Measurements from ENCODE around the gene PACS2. TPM values are rescaled to one million over a fixed set of nuclear protein-coding genes. Genes with fewer than 3 reads are reported as not detected.

Gene PACS2
- 33.4 and 36.7 TPM in 2 replicates for total RNA-seq

DNA sequence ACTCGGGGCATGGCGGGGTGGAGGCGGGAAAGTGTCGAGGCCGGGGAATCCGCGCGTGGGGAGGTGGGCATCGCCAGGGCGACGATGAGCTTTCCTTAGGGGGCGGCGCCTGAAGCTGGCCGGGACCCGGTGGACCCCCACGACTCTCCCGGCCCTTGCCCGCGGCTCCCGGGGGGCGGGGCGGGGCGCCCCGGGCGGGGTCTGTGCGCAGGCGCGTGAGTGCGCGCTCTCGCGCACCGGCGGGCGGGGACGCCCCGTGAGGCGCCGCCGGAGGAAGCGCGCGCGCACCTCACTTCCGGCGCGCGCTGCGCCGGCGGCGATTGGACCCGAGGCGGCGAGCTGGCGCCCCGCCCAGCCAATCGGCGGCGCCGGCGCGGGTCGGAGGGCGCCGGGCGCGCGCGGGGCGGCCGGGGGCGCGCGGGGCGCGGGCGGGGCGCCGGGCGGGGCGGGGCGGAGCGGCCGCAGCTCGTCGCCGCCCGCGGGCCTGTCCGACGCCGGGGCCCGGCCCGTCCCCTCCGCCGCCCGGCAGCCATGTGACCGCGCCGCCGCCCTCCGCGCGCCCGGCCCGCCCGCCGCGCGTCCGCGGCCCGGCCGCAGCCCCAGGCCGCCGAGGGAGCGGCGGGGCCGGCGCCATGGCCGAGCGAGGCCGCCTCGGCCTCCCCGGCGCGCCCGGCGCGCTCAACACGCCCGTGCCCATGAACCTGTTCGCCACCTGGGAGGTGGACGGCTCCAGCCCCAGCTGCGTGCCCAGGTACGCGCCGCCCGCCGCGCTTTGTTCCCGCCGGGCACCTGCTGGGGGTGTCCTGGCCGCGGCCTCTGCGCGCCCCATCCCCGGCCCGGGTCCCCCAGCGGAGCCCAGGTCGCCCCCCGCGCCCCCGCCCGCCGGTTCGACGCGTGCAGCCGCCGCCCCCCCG is at the start of gene PACS2:
Gene PACS2, plus strand, starts transcription at position 462 of the 914 bp plus-strand sequence. Its CDS starts 171 bp downstream, at position 633.

DNA sequence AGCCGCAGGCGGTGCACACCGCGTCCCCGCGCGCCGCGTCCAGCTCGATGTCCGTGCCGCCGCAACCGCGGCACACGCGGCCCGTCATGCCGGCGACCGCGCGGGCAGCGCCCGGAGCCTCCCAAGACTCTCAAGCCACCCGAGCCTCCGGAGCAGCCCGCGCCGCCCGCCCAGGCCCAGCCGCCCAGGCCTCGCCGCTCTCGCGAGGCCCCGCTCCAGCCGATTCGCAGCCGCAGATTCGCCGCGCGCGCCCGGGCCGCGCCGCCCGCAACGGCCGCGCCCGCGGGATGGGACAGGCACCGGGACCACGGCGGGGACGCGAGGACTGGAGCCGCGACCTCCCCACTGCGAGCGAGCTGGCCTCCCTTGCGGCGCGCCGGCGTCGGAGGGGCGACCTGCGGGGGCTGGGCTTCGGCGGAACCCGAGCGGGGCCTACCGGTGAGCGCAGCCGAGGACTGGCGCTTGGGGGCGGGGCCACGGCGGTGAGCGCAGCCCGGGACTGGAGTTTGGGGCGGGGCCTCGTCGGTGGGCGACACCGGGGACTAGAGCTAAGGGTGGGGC is 13.9 kb upstream of the PACS2 start, which contains the start of gene BRF1:
Gene BRF1, minus strand, starts transcription at position 460 of the 561 bp plus-strand sequence. Its CDS starts 372 bp downstream, at position 88.

DNA sequence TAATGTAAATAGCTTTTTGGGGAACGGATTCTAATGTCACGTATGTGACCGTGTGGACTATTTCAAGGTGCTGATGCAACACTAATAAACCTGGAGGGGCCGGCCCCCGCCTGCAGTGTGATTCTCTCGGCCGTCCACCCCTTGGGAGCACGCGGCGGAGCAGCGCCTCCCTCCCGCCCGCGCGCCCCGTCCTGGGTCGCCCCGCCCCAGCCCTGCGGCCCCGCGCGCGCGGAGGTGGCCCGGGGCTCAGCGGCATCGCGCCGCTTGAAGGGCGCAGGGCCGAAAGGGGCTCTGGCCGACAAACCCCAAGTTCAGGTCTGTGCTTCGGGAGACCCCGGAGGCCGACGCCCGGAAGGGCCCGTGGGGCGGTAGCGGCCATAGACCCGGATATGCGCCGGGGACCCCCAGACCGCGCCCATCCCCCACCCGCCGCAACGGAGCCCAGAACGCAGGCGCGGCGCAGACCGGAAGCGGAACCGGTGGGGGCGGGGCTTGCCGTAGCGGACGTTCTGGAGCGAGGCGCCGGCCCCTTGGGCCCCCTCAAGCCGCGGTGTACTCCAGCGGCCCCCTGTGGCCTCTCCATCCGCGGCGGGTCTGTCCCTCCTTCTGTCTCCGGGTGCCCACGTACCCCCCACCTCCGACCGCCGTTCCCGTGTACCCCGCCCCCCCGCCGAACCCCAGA is 83.6 kb downstream of the PACS2 start, which contains the start of gene TEX22:
Gene TEX22, plus strand, starts transcription at position 495 of the 682 bp plus-strand sequence. CDS start 803 bp downstream, outside the sequence.

DNA sequence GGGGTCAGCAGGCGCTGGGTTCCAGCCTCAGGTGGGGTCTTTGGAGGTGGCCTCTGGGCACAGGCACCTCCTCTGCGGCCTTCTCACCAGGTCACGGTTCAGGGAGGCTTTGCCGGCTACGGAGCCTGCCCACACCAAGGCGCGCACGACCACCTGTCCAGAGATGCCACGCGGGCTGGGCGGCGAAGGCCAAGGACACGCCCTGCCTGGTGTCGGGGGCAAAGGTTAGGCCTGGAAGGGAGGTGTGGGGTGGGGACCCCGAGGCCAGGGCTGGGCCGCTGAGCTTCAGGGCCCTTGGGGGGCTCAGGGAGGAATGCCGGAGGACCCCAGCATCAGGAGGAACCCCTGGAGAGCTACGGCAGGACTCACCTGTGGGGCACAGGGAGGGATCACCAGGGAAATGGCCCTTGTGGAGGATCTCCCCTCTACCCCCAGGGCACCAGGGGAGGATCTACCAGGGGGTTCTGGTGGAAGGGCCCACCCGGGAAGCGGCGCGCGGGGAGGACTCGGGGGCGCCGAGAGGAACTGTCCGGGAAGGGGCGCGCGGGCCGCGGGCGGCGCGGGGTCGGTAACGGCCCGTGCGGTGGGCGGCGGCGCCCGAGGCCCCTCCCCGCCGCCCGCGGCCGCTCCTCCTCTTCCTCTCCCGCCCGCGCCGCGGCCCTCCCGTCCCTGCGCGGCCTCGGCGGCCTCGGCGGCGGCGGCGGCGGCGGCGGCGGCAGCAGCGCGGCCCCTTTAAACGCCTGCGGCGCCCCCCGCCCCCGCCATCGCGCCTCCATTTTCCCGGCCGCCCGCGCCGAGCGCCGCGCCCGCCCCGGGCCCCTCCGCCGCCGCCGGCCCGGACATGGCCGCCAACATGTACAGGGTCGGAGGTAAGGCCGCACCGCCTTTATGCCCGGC is 104.9 kb downstream of the PACS2 start, which contains the start of gene MTA1:
Gene MTA1, plus strand, starts transcription at position 633 of the 897 bp plus-strand sequence. Its CDS starts 209 bp downstream, at position 842.

Other genes starting within 250 kb of the PACS2 start
- gene GPR132, start 249.3 kb upstream of the PACS2 start, total RNA-seq: not detected in 2 replicates
- gene JAG2, start 146.0 kb upstream of the PACS2 start, total RNA-seq: 23.9 and 41.9 TPM in 2 replicates
- 27.7 and 47.1 TPM in 2 replicates for gene NUDT14, start 133.4 kb upstream of the PACS2 start, total RNA-seq
- gene BTBD6, start 66.2 kb upstream of the PACS2 start, total RNA-seq: 54.7 and 61.1 TPM in 2 replicates
- 32.7 and 33.5 TPM in 2 replicates for gene BRF1, start 13.7 kb upstream of the PACS2 start, total RNA-seq
- 0.15 TPM in 1 of 2 replicates, not detected in the other for gene TEX22, start 83.8 kb downstream of the PACS2 start, total RNA-seq
- gene MTA1, start 105.1 kb downstream of the PACS2 start, total RNA-seq: 36.0 and 37.0 TPM in 2 replicates
- 151 and 234 TPM in 2 replicates for gene CRIP2, start 160.1 kb downstream of the PACS2 start, total RNA-seq
- 0.32 and 2.4 TPM in 2 replicates for gene CRIP1, start 172.1 kb downstream of the PACS2 start, total RNA-seq
- 19.1 and 19.5 TPM in 2 replicates for gene TEDC1, start 176.5 kb downstream of the PACS2 start, total RNA-seq
- gene TMEM121, start 211.8 kb downstream of the PACS2 start, total RNA-seq: 10.3 and 18.8 TPM in 2 replicates

All from epithelial cell of umbilical artery (primary cell).